Gastrocnemius medialis (tissue), 4 donors: ENCODE data around the gene TRAPPC14. TPM values are rescaled to one million over a fixed set of nuclear protein-coding genes. Genes with fewer than 3 reads are reported as not detected.
A peak's percentile ranks its signal among the peaks of the same experiment; 100 is the strongest.

Source experiments
- ATAC-seq, 2 donors: fragments of 150-250 bp; one replicate each; pipeline ENCODE4 v1.9.1; 2016
- DNase-seq, 2 donors: peaks; one replicate each; pipeline ENCODE4 v3.0.0-alpha.2; 2019
- H3K27ac ChIP-seq, 4 donors: fragments of 200-600 bp; sonication (generic); 1 replicate in 1 of 4; 2 replicates in 3 of 4; pipeline ENCODE4 v1.5.1; 2016 to 2018; ENCODE audit warnings: mild to moderate bottlenecking in 2 of 4, moderate library complexity in 1 of 4
- H3K27me3 ChIP-seq, 3 donors: fragments of 200-600 bp; sonication (generic) in 2 of 3; 1 replicate in 1 of 3; 2 replicates in 2 of 3; pipeline versions ENCODE4 v1.5.1 to v1.6.0; 2016 to 2019; ENCODE audit warnings: mild to moderate bottlenecking in 1 of 3, moderate library complexity in 1 of 3
- H3K36me3 ChIP-seq, 2 donors: fragments of 200-600 bp; sonication (generic) in 1 of 2; one replicate each; pipeline ENCODE4 v1.5.1; 2017 to 2018
- H3K4me1 ChIP-seq, 2 donors: fragments of 200-600 bp; sonication (generic) in 1 of 2; one replicate each; pipeline ENCODE4 v1.5.1; 2016 to 2017; ENCODE audit warnings: mild to moderate bottlenecking in 2 of 2
- H3K4me3 ChIP-seq, 4 donors: fragments of 200-600 bp; sonication (generic) in 3 of 4; 1 replicate in 1 of 4; 2 replicates in 3 of 4; pipeline ENCODE4 v1.5.1; 2016 to 2019; ENCODE audit warnings: mild to moderate bottlenecking in 2 of 4
- H3K9me3 ChIP-seq, 3 donors: fragments of 200-600 bp; sonication (generic) in 2 of 3; 1 replicate in 1 of 3; 2 replicates in 2 of 3; pipeline ENCODE4 v1.5.1; 2016 to 2019
- CTCF ChIP-seq, 5 experiments: fragments of 450-650 bp in 3 of 5; fragments of 200-600 bp in 2 of 5; sonication (generic) in 2 of 5; IDR thresholded peaks in 4 of 5; conservative IDR thresholded peaks in 1 of 5; 1 replicate in 4 of 5; 2 replicates in 1 of 5; pipeline ENCODE4 v1.5.1; 2016 to 2019; ENCODE audit warnings: antibody characterized with exemption in 5 of 5, mild to moderate bottlenecking in 3 of 5, moderate library complexity in 3 of 5
- POLR2A ChIP-seq, 2 donors: fragments of 450-650 bp; IDR thresholded peaks; one replicate each; pipeline ENCODE4 v1.6.1; 2017; ENCODE audit warnings: antibody characterized with exemption in 2 of 2, mild to moderate bottlenecking in 2 of 2, moderate library complexity in 2 of 2
- in situ Hi-C, 4 donors: fragments of 200-750 bp; cut with MboI; loops; one replicate each; pipeline versions ENCODE4 v1.15.0 to v1.8.0; 2017; ENCODE audit warnings: low sequenced_read_pairs in 4 of 4
- intact Hi-C: fragments of 100-400 bp; cut with DNase I; formaldehyde crosslinking; loops from one replicate; pipeline ENCODE4 v1.15.1; 2023; ENCODE audit warnings: low total_unique reads
- total RNA-seq, 4 donors: library from RNA; depleted of rRNA; stranded (reverse); fragments of >200 nt; gene quantifications; one replicate each; pipeline versions ENCODE4 v1.1.0 to v1.2.3, GENCODE V29; 2016

TRAPPC14 gene
- total RNA-seq, 4 donors from 2014 or later, result 3.0 to 6.1 (median 4.2) TPM

- DNase-seq (no peak), ATAC-seq (no peak)
- TF ChIP-seq POLR2A (IDR thresholded peaks at IDR 0.05) (no peak), CTCF (IDR thresholded peaks at IDR 0.05 in 4 of 5, conservative IDR thresholded peaks at IDR 0.05 in 1 of 5) (no peak)
- peaks cover 2 to 9% of the 10 kb centered on the region in 2 donors for H3K4me1 ChIP-seq
- in situ Hi-C loops (loop anchor here in 1 of 4 donors (25.0 kb wide), 1 partner anchor 168 kb away; no protein-coding TSS in a partner anchor), intact Hi-C loops (no loop called here)
- H3K4me3 ChIP-seq, result no peak overlapping the region
- no peaks in the 10 kb centered on the region for H3K9me3 ChIP-seq
- H3K27me3 ChIP-seq, result peaks cover 12 to 48% (median 46%) of the 10 kb centered on the region in 3 donors
- no peaks in the 10 kb centered on the region for H3K36me3 ChIP-seq
- H3K27ac ChIP-seq, result peak overlapping the region in 2 of 4 donors; percentile 49 to 59
These were observed 10.8 kb upstream of the TRAPPC14 start for GRCh38 chr7:100169147-100169850.

GRCh38 chr7:100167912-100168323, 9.4 kb upstream of the TRAPPC14 start:
- in situ Hi-C loops (loop anchor here in 1 of 4 donors (25.0 kb wide), 1 partner anchor 169 kb away; no protein-coding TSS in a partner anchor), intact Hi-C loops (no loop called here)
- DNase-seq, result no peak
- H3K9me3 ChIP-seq, result no peaks in the 10 kb centered on the region
- peaks cover 2 to 9% of the 10 kb centered on the region in 2 donors for H3K4me1 ChIP-seq
- TF ChIP-seq CTCF (IDR thresholded peaks at IDR 0.05 in 4 of 5, conservative IDR thresholded peaks at IDR 0.05 in 1 of 5), result no peak
- TF ChIP-seq POLR2A (IDR thresholded peaks at IDR 0.05), result no peak
- peaks cover 8 to 44% (median 40%) of the 10 kb centered on the region in 3 donors for H3K27me3 ChIP-seq
- peak; percentile 22 to 35 for ATAC-seq
- H3K27ac ChIP-seq, result peak overlapping the region; percentile 49 to 63 (median 56)
- no peaks in the 10 kb centered on the region for H3K36me3 ChIP-seq
- H3K4me3 ChIP-seq, result peak overlapping the region; percentile 38 to 53 (median 46)

GRCh38 chr7:100166970-100167911, 8.7 kb upstream of the TRAPPC14 start:
- peak overlapping the region in 1 of 4 donors; percentile 59 for H3K27ac ChIP-seq
- in situ Hi-C loops (loop anchor here in 1 of 4 donors (25.0 kb wide), 1 partner anchor 170 kb away; no protein-coding TSS in a partner anchor), intact Hi-C loops (no loop called here)
- H3K4me1 ChIP-seq, result peaks cover 2 to 9% of the 10 kb centered on the region in 2 donors
- no peaks in the 10 kb centered on the region for H3K9me3 ChIP-seq
- ATAC-seq (no peak), DNase-seq (no peak)
- peak overlapping the region in 3 of 4 donors; percentile 45 to 53 (median 48) for H3K4me3 ChIP-seq
- TF ChIP-seq CTCF (IDR thresholded peaks at IDR 0.05 in 4 of 5, conservative IDR thresholded peaks at IDR 0.05 in 1 of 5), result no peak
- no peak for TF ChIP-seq POLR2A (IDR thresholded peaks at IDR 0.05)
- no peaks in the 10 kb centered on the region for H3K36me3 ChIP-seq
- peaks cover 8 to 42% (median 35%) of the 10 kb centered on the region in 3 donors for H3K27me3 ChIP-seq

GRCh38 chr7:100166317-100166940, 7.9 kb upstream of the TRAPPC14 start:
- in situ Hi-C loops, result loop anchor here in 1 of 4 donors (25.0 kb wide), 1 partner anchor 171 kb away; no protein-coding TSS in a partner anchor
- intact Hi-C loops, result no loop called here
- no peaks in the 10 kb centered on the region for H3K9me3 ChIP-seq
- H3K4me1 ChIP-seq, result peaks cover 2 to 9% of the 10 kb centered on the region in 2 donors
- DNase-seq (no peak), ATAC-seq (no peak)
- H3K4me3 ChIP-seq, result no peak overlapping the region
- TF ChIP-seq POLR2A (IDR thresholded peaks at IDR 0.05), result no peak
- TF ChIP-seq CTCF (IDR thresholded peaks at IDR 0.05 in 4 of 5, conservative IDR thresholded peaks at IDR 0.05 in 1 of 5), result no peak
- no peaks in the 10 kb centered on the region for H3K36me3 ChIP-seq
- H3K27ac ChIP-seq, result no peak overlapping the region
- peaks cover 4 to 35% (median 28%) of the 10 kb centered on the region in 3 donors for H3K27me3 ChIP-seq
